Endothelial cell (in vitro differentiated cells): ENCODE measurements around the gene SERPINA1. TPM values are rescaled to one million over a fixed set of nuclear protein-coding genes. Genes with fewer than 3 reads are reported as not detected.

Source experiments
- DNase-seq: peaks from one replicate; pipeline ENCODE4 v3.0.0; 2021; ENCODE audit warnings: low spot score
- H3K27ac Mint-ChIP-seq: one replicate; pipeline ENCODE4 v1.8.0; 2021; ENCODE audit warnings: mixed read lengths, inconsistent platforms; ENCODE audit not compliant: unreplicated experiment
- H3K27me3 Mint-ChIP-seq: one replicate; pipeline ENCODE4 v1.8.0; 2021; ENCODE audit warnings: mild to moderate bottlenecking, moderate library complexity, mixed read lengths, inconsistent platforms; ENCODE audit not compliant: unreplicated experiment
- H3K36me3 Mint-ChIP-seq: one replicate; pipeline ENCODE4 v1.8.0; 2021; ENCODE audit warnings: mild to moderate bottlenecking, low read depth, mixed read lengths, inconsistent platforms; ENCODE audit not compliant: unreplicated experiment
- H3K4me1 Mint-ChIP-seq: one replicate; pipeline ENCODE4 v1.8.0; 2021; ENCODE audit warnings: mild to moderate bottlenecking, mixed read lengths, inconsistent platforms; ENCODE audit not compliant: unreplicated experiment
- H3K4me3 Mint-ChIP-seq: one replicate; pipeline ENCODE4 v1.8.0; 2021; ENCODE audit warnings: mild to moderate bottlenecking, mixed read lengths, inconsistent platforms; ENCODE audit not compliant: unreplicated experiment
- H3K9me3 Mint-ChIP-seq: one replicate; pipeline ENCODE4 v1.8.0; 2021; ENCODE audit warnings: mixed read lengths, inconsistent platforms; ENCODE audit not compliant: unreplicated experiment
- total RNA-seq: library from RNA; stranded (reverse); fragmentation: NEBNext Ultra II Directional; extraction: Animal tissue kit (Norgen Biotek cat#: 25700); gene quantifications from one replicate; pipeline ENCODE4 v1.2.1, GENCODE V29; 2021; ENCODE audit not compliant: unreplicated experiment
- TF ChIP-seq, protein P1 (sequence below): fragments of 200-600 bp; sonication (generic); IDR thresholded peaks from one replicate; pipeline ENCODE4 v1.5.0; 2021; ENCODE audit warnings: antibody characterized with exemption; ENCODE audit not compliant: unreplicated experiment

SERPINA1 gene
- total RNA-seq, 1 donor from 2014 or later = not detected

DNA sequence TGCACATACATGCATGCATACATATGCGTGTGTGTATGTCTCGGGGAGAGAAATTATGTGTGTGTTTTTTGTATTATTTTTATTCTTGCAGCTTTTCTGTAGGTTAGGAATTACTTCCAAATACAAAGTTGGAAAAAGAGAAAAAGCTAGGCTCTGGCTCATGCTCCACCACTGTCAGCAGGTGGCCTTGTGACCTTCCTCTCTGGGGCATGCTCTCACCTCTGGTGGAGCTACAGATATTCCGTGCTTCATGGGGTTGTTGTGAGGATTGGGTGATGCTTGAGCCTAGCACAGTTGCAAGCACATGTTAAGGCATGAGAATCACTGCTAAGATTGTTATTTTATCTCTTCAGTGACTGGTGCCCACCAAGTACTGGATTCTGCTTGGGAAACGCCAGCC lies 58.5 kb downstream of the SERPINA1 start:
- H3K4me1 Mint-ChIP-seq = peaks cover 7% of the 10 kb centered on the region
- TF ChIP-seq, protein P1, sequence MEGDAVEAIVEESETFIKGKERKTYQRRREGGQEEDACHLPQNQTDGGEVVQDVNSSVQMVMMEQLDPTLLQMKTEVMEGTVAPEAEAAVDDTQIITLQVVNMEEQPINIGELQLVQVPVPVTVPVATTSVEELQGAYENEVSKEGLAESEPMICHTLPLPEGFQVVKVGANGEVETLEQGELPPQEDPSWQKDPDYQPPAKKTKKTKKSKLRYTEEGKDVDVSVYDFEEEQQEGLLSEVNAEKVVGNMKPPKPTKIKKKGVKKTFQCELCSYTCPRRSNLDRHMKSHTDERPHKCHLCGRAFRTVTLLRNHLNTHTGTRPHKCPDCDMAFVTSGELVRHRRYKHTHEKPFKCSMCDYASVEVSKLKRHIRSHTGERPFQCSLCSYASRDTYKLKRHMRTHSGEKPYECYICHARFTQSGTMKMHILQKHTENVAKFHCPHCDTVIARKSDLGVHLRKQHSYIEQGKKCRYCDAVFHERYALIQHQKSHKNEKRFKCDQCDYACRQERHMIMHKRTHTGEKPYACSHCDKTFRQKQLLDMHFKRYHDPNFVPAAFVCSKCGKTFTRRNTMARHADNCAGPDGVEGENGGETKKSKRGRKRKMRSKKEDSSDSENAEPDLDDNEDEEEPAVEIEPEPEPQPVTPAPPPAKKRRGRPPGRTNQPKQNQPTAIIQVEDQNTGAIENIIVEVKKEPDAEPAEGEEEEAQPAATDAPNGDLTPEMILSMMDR = no peak
- DNase-seq = no peak
- peaks cover 4% of the 10 kb centered on the region for H3K27me3 Mint-ChIP-seq
- H3K9me3 Mint-ChIP-seq = no peaks in the 10 kb centered on the region
- no peak overlapping the region for H3K4me3 Mint-ChIP-seq
- H3K27ac Mint-ChIP-seq = no peak overlapping the region
- H3K36me3 Mint-ChIP-seq = no peaks in the 10 kb centered on the region

DNA sequence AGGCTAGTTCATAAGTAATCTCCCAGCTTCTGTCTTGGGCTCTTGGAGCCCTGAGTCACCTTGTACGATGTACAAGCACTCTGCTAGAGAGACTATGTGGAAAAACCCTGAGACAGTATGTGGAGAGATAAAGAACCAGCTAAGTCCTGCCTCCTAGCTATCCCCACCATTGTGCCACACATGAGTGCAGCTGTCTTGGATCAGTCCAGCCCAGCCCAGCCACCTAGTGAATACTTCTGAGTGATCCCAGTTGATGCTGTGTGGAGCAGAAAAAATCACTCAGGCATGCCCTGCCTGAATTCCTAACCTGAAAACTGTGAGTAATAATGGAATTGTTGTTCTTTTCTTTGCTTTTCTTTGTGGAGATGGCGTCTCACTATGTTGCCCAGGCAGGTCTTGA lies 60.2 kb downstream of the SERPINA1 start:
- H3K27me3 Mint-ChIP-seq = peaks cover 4% of the 10 kb centered on the region
- no peak overlapping the region for H3K4me3 Mint-ChIP-seq
- TF ChIP-seq, protein P1 = no peak

More for the DNA sequence above, 60.2 kb downstream of the SERPINA1 start:
- Mint-ChIP-seq H3K27ac (no peak overlapping the region), H3K9me3 (no peaks in the 10 kb centered on the region), H3K4me1 (peaks cover 7% of the 10 kb centered on the region), H3K36me3 (no peaks in the 10 kb centered on the region)
- DNase-seq = no peak

Other genes starting within 250 kb of the SERPINA1 start
- gene PPP4R4, start 214.3 kb downstream of the SERPINA1 start, total RNA-seq = 0.18 TPM
- gene SERPINA10, start 95.3 kb downstream of the SERPINA1 start, total RNA-seq = not detected
- gene SERPINA6, start 65.3 kb downstream of the SERPINA1 start, total RNA-seq = not detected
- not detected for gene SERPINA2, start 21.9 kb downstream of the SERPINA1 start, total RNA-seq
- gene SERPINA11, start 64.2 kb upstream of the SERPINA1 start, total RNA-seq = 0.18 TPM
- not detected for gene SERPINA9, start 87.6 kb upstream of the SERPINA1 start, total RNA-seq
- gene SERPINA12, start 120.9 kb upstream of the SERPINA1 start, total RNA-seq = not detected
- not detected for gene SERPINA4, start 172.8 kb upstream of the SERPINA1 start, total RNA-seq
- 0.26 TPM for gene SERPINA5, start 192.8 kb upstream of the SERPINA1 start, total RNA-seq
- not detected for gene SERPINA3, start 223.8 kb upstream of the SERPINA1 start, total RNA-seq